HEK293 (cell line): ENCODE measurements around the gene SLC10A7.

Experiments
- CTCF ChIA-PET: fragments of 350-600 bp; formaldehyde crosslinking; extraction: SDS; loops from one replicate; lab custom pipeline; 2021; ENCODE audit warnings: antibody characterized with exemption; lab: Yijun Ruan, JAX
- POLR2A ChIA-PET: fragments of 300-600 bp; formaldehyde crosslinking; extraction: SDS; loops from one replicate; lab custom pipeline; 2020; ENCODE audit warnings: antibody characterized with exemption, inconsistent platforms; lab: Yijun Ruan, JAX
- H3K27ac ChIP-seq: fragments of 200-500 bp; sonication (Bioruptor generic); 2 replicates; pipeline ENCODE4 v1.5.1; 2014; ENCODE audit warnings: low read depth, low read length, control low read depth, inconsistent platforms; ENCODE audit errors: extremely low read depth
- H3K36me3 ChIP-seq, 2 experiments: fragments of 200-500 bp in 1 of 2; sonication (Bioruptor generic) in 1 of 2; 1 replicate in 1 of 2; 2 replicates in 1 of 2; pipeline ENCODE4 v1.5.1; 2014 to 2017; ENCODE audit warnings: inconsistent platforms in 2 of 2, low read length in 2 of 2; ENCODE audit not compliant: control insufficient read depth in 2 of 2, insufficient read depth in 1 of 2
- H3K4me1 ChIP-seq: fragments of 200-500 bp; sonication (Bioruptor generic); 2 replicates; pipeline ENCODE4 v1.5.1; 2014; ENCODE audit warnings: mild to moderate bottlenecking, low read length, inconsistent platforms; ENCODE audit not compliant: control insufficient read depth, insufficient read depth
- H3K4me3 ChIP-seq: 2 replicates; pipeline ENCODE4 v1.5.1; 2011; ENCODE audit warnings: low read depth, mild to moderate bottlenecking, control low read depth, low read length, moderate library complexity
- H3K9me3 ChIP-seq: fragments of 200-500 bp; sonication (Bioruptor generic); 2 replicates; pipeline ENCODE4 v1.5.1; 2014; ENCODE audit warnings: low read depth, low read length, inconsistent platforms; ENCODE audit not compliant: control insufficient read depth, insufficient read depth
- SCRT1 ChIP-seq: fragments of 450-650 bp; formaldehyde crosslinking; IDR thresholded peaks from 2 replicates; pipeline ENCODE4 v1.5.1; 2016; ENCODE audit warnings: missing biosample characterization, missing genetic modification characterization, borderline replicate concordance
- TRIM28 ChIP-seq: IDR thresholded peaks from 2 replicates; pipeline ENCODE4 v1.6.1; 2011; ENCODE audit warnings: low read length, control low read depth, borderline replicate concordance
- YY2 ChIP-seq: fragments of 450-650 bp; formaldehyde crosslinking; IDR thresholded peaks from 2 replicates; pipeline ENCODE4 v1.5.1; 2016; ENCODE audit warnings: missing biosample characterization, missing genetic modification characterization
- ZBTB17 ChIP-seq: fragments of 450-650 bp; formaldehyde crosslinking; IDR thresholded peaks from 2 replicates; pipeline ENCODE4 v1.5.1; 2016; ENCODE audit warnings: missing biosample characterization, missing genetic modification characterization
- ZBTB8A ChIP-seq: fragments of 450-650 bp; formaldehyde crosslinking; IDR thresholded peaks from 2 replicates; pipeline ENCODE4 v1.5.1; 2016; ENCODE audit warnings: missing biosample characterization, missing genetic modification characterization
- ZNF146 ChIP-seq: fragments of 450-650 bp; formaldehyde crosslinking; IDR thresholded peaks from 2 replicates; pipeline ENCODE4 v1.5.1; 2016; ENCODE audit warnings: missing biosample characterization, missing genetic modification characterization
- ZNF2 ChIP-seq: fragments of 450-650 bp; formaldehyde crosslinking; IDR thresholded peaks from 2 replicates; pipeline ENCODE4 v1.5.1; 2016; ENCODE audit warnings: missing biosample characterization, missing genetic modification characterization
- ZNF302 ChIP-seq: fragments of 450-650 bp; formaldehyde crosslinking; IDR thresholded peaks from 2 replicates; pipeline ENCODE4 v1.5.1; 2016; ENCODE audit warnings: missing biosample characterization, missing genetic modification characterization, low read depth
- ZNF350 ChIP-seq: fragments of 450-650 bp; formaldehyde crosslinking; IDR thresholded peaks from 2 replicates; pipeline ENCODE4 v1.5.0; 2017; ENCODE audit warnings: missing biosample characterization, mild to moderate bottlenecking, missing genetic modification characterization
- ZNF48 ChIP-seq: fragments of 450-650 bp; formaldehyde crosslinking; IDR thresholded peaks from 2 replicates; pipeline ENCODE4 v1.5.1; 2016; ENCODE audit warnings: missing biosample characterization, missing genetic modification characterization
- ZNF571 ChIP-seq: fragments of 450-650 bp; formaldehyde crosslinking; IDR thresholded peaks from 2 replicates; pipeline ENCODE4 v1.5.0; 2017; ENCODE audit warnings: missing biosample characterization, missing genetic modification characterization
- ZNF600 ChIP-seq: fragments of 450-650 bp; formaldehyde crosslinking; IDR thresholded peaks from 2 replicates; pipeline ENCODE4 v1.5.1; 2016; ENCODE audit warnings: missing biosample characterization, missing genetic modification characterization
- TF ChIP-seq, protein P1 (sequence below): fragments of 450-650 bp; formaldehyde crosslinking; IDR thresholded peaks from 2 replicates; pipeline ENCODE4 v1.5.1; 2016; ENCODE audit warnings: missing biosample characterization, missing genetic modification characterization
- TF ChIP-seq, protein P2 (sequence below): fragments of 450-650 bp; formaldehyde crosslinking; IDR thresholded peaks from 2 replicates; pipeline ENCODE4 v1.5.1; 2016; ENCODE audit warnings: missing biosample characterization, missing genetic modification characterization
- TF ChIP-seq, protein P3 (sequence below): fragments of 450-650 bp; formaldehyde crosslinking; IDR thresholded peaks from 2 replicates; pipeline ENCODE4 v1.5.1; 2016; ENCODE audit warnings: missing biosample characterization, missing genetic modification characterization
- TF ChIP-seq, protein P4 (sequence below): fragments of 450-650 bp; formaldehyde crosslinking; IDR thresholded peaks from 2 replicates; pipeline ENCODE4 v1.5.1; 2017; ENCODE audit warnings: missing biosample characterization, missing genetic modification characterization
- TF ChIP-seq, protein P5 (sequence below): fragments of 450-650 bp; IDR thresholded peaks from 2 replicates; pipeline ENCODE4 v1.5.1; 2018; ENCODE audit warnings: missing biosample characterization, mild to moderate bottlenecking, missing genetic modification characterization

SLC10A7 gene

DNA sequence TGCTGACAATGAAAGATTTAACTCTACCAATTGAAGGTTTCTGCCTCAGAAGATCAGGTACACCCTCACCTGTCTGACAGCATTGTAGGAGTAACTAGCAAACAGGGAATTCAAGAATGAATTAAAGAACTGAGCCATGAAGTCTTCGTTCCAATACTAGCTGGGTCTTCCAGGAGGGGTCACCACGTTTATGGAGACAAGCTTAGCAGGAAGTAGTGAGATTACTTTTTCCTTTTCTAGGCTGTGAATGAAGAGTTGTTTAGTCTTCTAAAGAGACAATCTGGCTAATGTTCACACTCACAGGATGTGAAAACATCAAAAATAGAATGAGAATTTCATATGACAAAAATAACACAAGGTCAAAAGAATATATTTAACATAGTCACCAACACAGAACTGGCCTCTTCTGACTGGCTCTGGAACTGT, 252.5 kb downstream of the SLC10A7 start:
- no peaks in the 10 kb centered on the region for H3K4me1 ChIP-seq
- H3K4me3 ChIP-seq, result no peak overlapping the region
- H3K27ac ChIP-seq, result no peak overlapping the region
- no peaks in the 10 kb centered on the region for H3K9me3 ChIP-seq
- TF ChIP-seq ZNF350 (tag by site-specific recombination), result no peak
- TF ChIP-seq ZNF600 (tag by site-specific recombination), result no peak
- no peak for TF ChIP-seq ZBTB17 (tag by site-specific recombination)
- TF ChIP-seq ZNF2 (tag by site-specific recombination), result no peak
- TF ChIP-seq, protein P1, sequence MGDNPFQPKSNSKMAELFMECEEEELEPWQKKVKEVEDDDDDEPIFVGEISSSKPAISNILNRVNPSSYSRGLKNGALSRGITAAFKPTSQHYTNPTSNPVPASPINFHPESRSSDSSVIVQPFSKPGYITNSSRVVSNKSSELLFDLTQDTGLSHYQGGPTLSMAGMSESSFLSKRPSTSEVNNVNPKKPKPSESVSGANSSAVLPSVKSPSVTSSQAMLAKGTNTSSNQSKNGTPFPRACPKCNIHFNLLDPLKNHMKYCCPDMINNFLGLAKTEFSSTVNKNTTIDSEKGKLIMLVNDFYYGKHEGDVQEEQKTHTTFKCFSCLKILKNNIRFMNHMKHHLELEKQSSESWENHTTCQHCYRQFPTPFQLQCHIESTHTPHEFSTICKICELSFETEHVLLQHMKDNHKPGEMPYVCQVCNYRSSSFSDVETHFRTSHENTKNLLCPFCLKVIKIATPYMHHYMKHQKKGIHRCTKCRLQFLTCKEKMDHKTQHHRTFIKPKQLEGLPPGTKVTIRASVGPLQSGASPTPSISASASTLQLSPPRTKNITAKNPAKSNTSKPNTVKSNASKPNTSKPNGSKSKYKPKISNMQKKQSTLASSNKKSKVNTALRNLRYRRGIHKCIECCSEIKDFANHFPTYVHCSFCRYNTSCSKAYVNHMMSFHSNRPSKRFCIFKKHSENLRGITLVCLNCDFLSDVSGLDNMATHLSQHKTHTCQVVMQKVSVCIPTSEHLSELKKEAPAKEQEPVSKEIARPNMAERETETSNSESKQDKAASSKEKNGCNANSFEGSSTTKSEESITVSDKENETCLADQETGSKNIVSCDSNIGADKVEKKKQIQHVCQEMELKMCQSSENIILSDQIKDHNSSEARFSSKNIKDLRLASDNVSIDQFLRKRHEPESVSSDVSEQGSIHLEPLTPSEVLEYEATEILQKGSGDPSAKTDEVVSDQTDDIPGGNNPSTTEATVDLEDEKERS (tag by site-specific recombination), result no peak
- TF ChIP-seq, protein P2, sequence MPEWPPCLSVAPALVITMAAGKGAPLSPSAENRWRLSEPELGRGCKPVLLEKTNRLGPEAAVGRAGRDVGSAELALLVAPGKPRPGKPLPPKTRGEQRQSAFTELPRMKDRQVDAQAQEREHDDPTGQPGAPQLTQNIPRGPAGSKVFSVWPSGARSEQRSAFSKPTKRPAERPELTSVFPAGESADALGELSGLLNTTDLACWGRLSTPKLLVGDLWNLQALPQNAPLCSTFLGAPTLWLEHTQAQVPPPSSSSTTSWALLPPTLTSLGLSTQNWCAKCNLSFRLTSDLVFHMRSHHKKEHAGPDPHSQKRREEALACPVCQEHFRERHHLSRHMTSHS (tag by site-specific recombination), result no peak
- TF ChIP-seq, protein P3, sequence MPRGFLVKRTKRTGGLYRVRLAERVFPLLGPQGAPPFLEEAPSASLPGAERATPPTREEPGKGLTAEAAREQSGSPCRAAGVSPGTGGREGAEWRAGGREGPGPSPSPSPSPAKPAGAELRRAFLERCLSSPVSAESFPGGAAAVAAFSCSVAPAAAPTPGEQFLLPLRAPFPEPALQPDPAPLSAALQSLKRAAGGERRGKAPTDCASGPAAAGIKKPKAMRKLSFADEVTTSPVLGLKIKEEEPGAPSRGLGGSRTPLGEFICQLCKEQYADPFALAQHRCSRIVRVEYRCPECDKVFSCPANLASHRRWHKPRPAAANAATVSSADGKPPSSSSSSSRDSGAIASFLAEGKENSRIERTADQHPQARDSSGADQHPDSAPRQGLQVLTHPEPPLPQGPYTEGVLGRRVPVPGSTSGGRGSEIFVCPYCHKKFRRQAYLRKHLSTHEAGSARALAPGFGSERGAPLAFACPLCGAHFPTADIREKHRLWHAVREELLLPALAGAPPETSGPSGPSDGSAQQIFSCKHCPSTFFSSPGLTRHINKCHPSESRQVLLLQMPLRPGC (tag by site-specific recombination), result no peak
- no peak for TF ChIP-seq ZNF48 (tag by site-specific recombination)
- TF ChIP-seq ZNF571, result no peak
- TF ChIP-seq SCRT1, result no peak
- TF ChIP-seq, protein P4, sequence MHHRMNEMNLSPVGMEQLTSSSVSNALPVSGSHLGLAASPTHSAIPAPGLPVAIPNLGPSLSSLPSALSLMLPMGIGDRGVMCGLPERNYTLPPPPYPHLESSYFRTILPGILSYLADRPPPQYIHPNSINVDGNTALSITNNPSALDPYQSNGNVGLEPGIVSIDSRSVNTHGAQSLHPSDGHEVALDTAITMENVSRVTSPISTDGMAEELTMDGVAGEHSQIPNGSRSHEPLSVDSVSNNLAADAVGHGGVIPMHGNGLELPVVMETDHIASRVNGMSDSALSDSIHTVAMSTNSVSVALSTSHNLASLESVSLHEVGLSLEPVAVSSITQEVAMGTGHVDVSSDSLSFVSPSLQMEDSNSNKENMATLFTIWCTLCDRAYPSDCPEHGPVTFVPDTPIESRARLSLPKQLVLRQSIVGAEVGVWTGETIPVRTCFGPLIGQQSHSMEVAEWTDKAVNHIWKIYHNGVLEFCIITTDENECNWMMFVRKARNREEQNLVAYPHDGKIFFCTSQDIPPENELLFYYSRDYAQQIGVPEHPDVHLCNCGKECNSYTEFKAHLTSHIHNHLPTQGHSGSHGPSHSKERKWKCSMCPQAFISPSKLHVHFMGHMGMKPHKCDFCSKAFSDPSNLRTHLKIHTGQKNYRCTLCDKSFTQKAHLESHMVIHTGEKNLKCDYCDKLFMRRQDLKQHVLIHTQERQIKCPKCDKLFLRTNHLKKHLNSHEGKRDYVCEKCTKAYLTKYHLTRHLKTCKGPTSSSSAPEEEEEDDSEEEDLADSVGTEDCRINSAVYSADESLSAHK (tag by site-specific recombination), result no peak
- TF ChIP-seq, protein P5, sequence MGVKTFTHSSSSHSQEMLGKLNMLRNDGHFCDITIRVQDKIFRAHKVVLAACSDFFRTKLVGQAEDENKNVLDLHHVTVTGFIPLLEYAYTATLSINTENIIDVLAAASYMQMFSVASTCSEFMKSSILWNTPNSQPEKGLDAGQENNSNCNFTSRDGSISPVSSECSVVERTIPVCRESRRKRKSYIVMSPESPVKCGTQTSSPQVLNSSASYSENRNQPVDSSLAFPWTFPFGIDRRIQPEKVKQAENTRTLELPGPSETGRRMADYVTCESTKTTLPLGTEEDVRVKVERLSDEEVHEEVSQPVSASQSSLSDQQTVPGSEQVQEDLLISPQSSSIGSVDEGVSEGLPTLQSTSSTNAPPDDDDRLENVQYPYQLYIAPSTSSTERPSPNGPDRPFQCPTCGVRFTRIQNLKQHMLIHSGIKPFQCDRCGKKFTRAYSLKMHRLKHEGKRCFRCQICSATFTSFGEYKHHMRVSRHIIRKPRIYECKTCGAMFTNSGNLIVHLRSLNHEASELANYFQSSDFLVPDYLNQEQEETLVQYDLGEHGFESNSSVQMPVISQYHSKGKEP (tag by site-specific recombination), result no peak
- no peak for TF ChIP-seq ZNF302 (tag by site-specific recombination)
- TF ChIP-seq ZNF146, result no peak
- TF ChIP-seq TRIM28, result no peak
- no peak for TF ChIP-seq ZBTB8A (tag by site-specific recombination)
- TF ChIP-seq YY2 (tag by site-specific recombination), result no peak
- ChIA-PET CTCF (interaction anchor here (0.7 kb wide), 1 partner anchor 25 kb away, joined by 3 read pairs; no protein-coding TSS in a partner anchor), POLR2A (no interaction called here)
- no peaks in the 10 kb centered on the region for H3K36me3 ChIP-seq
